CD4-positive, alpha-beta T cell treated with Interferon alpha-2 for 1 hour (primary cell): ENCODE measurements around the gene DNMT3B.
"Not testable (repeated sequence)": the region's sequence is repeated elsewhere in the genome, so short reads cannot be mapped to it uniquely, and the experiment has no call there.

Source experiments
- DNase-seq, 2 donors: peaks; one replicate each; pipeline ENCODE4 v3.0.0-alpha.2; 2020 to 2022

The DNMT3B gene

DNA sequence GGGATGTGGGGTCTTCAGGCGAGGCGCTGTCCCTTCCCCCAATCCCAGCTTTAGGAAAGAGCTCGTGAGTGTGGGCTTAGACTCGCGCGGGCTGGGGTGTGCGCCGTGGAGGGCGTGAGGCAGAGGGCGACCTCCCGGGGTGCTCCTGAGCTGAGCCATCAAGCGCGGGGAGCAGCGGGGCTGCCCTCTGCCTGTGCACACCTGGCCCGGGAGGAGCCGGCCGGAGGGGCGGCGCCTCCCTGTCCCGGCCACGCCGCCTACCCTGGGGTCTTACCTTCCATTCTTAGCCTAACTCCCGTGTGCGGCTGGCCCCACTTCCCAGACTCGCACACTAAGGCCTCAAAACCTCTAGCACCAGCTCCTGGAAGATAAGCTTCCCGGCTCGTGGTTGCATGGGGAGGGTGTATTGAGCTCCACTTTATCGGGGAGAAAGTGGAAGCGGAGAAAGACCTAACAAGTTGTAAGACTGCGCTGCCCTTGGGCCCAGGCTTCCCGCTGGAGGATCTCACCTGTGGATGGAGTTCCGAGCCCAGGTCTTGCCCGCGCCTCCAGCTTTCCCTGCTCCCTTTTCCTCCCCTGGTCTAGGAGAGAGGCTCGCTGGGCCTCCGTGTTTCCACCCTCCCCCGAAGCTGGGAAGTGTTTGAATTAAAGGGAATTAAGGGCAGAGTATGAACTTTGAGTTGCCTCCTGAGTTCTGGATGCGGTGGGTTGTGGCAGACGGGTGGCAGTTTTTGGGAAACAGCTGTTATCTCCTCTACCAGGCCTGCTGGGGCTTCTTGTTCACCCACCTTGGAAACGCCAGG is 1.2 kb downstream of the DNMT3B start:
- DNase-seq = no peak

DNA sequence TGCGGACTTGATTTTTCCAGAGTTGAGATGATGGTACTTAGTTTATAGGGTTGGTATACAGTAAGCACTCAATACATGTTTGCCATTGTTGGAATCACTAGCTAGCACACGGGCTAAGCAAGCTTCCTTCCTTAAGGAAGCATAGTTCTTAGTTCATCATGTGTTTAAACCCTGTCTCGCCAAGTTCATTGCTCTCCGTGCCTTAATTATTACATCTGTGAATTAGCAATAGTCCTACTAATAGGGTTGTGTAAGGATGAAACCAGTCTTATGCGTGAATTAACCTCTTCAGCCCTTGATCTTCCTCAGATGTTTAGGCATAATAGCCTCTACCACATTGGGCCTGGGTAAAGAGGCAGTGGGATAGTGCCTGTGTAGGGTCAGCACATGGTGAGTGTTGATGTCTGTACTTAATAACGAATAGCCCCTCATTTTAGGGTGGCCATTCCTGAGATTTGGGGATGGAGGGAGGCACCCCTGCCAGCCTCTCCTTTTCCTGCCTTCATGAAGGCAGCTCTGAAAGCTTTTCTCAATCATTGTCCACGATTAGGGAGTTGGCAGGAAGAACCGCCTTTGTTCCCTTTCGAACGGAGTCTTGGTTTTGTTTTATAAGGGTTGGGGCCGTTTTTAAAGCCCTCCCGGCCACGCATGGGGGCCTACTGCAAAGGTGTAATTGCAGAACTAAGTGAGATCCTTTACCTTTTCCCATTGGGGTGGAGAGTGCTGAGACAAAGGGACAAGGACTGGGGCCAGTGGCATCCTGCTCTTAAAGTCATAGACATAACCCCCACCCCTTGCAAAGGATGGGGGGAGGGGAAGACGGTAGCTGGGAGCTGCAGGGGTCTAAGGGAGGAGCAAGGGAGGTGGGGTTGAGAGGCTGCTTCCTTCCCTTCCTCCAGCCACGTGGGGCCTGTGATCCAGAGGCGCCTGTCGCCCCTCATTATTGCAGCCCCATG is 2.1 kb downstream of the DNMT3B start:
- DNase-seq = no peak

DNA sequence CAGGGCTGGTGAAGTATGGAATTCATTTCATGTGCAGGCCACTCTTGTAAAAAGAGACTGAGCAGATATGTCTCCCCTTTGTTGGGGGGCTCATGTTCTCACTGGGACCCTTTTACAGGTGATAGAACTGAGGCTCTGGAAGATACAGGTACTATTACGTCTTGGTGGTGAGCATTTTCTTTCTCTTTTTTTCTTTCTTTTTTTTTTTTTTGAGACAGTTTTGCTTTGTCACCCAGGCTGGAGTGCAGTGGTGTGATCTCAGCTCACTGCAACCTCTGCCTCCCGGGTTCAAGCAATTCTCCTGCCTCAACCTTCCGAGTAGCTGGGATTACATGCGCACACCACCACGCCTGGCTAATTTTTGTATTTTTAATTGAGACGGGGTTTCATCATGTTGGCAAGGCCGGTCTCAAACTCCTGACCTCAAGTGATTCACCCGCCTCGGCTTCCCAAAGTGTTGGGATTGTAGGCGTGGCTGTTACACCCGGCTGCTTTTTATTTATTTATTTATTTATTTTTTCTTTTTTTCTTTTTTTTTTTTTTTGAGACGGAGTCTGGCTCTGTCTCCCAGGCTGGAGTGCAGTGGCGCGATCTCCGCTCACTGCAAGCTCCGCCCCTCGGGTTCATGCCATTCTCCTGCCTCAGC is 3.2 kb downstream of the DNMT3B start:
- not testable (repeated sequence) for DNase-seq

DNA sequence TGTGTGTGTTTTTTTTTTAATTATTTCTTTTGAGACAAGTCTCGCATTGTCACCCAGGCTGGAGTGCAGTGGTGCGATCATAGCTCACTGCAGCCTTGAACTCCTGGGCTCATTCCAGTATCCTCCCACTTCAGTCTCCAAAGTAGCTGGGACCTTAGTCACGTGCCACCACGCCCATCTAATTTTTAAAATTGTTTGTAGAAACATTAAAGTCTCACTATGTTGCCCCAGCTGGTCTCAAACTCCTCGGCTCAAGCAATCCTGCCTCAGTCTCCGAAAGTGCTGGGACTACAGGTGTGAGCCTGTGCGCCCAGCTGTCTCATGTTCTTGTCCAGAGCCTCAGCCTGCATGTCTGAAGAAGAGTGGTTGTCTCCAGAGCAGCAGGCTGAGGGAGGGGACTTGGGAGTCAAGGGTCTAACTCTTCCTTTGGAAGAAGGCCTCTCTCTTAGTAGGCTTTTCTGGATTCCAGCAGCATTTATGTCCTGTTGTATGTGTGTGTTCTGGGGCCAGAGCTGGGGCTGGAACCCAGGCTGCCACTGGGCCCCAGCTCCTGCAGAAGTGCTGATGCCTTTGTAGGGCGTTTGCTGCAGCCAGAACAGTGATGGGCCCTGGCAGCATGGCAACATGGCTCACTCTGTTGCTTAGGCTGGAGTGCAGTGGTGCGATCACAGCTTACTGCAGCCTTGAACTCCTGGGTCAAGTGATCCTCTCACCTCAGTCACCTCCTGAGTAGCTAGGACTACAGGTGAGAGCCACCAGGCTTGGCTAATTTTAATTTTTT is 5.4 kb downstream of the DNMT3B start:
- DNase-seq = no peak

DNA sequence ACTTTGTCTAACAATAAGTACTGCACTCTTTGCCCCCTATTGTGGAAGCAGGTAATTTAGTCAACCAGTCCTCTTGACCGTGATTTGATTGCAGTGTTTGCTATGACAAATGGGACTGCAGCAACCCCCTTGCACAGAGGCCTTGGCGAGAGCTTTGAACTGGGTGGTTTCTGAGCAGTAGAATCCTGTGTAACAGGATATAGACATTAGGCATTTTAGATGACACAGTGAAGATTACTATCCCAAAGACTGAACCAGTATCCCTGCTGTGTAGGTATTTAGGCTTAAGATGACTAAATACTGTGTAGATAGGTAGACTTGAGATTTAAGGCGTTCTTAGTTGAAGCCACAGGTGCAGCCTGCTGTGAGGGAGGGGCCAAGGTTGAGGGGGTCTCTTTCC is 9.9 kb downstream of the DNMT3B start:
- no peak for DNase-seq

DNA sequence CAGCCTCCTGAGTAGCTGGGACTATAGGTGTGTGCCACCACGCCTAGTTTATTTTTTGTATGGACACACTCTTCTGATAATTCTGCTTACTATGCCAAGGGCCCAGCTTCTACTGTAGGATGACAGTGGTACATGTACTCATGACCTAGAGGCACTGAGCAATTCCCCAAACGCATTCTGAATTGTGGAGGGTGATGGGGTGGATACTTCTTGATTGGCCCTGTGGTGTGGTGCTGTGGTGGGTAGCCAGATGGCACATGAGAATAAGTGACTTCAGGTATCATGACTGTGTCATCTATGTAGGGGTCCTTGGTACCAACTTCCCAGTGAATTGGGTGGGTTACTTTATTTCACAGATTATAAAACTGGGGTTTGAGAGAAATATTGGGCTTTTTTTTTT is 11.0 kb downstream of the DNMT3B start:
- DNase-seq = no peak

DNA sequence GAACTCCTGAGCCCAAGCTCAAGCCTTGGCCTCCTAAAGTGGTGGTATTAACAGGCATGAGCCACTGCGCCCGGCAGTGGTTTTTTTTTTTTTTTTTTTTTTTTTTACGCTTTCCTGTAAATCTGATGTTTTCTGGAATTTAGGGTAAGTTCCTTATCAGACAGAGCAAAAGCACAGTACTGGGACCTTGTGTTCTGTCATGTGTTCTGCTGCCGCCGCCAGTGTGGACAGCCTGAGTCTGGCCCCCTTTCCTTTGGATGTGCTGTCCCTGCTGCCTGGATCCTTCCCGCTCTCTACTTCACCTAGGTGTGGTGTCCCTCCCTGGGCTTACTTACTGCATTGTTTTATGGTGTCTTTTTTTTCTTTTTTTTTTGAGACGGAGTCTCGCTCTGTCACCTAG is 11.7 kb downstream of the DNMT3B start:
- DNase-seq = no peak

DNA sequence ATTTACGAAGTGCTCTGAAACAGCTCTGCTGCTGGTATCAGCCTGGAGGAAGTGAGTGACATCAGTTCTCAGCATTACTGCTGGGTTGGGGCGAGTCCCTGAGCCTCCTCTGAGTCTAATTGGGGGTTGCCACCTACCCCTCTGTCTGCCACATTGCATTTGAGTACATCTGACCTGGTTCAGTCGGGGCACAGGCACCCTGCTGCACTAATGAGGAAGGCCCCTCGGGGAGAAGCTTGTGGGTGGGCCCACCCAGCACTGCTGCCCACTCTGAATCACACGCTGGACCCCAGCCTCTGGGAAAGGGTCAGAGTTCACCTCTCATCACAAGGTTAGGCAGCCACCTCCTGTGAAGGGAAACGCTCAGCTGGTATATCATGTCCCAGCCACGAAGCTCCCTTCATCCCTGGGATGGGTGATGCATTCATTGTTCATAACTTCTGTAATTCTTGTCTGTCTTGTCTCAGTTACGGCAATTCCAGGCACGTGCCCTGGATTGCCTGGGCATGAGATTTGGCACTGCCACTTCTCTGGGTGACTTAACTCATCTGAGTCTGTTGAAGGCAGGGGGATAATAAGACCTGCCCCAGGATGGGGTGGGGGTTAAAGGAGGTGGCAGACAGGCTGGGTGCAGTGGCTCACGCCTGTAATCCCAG is 13.3 kb downstream of the DNMT3B start:
- no peak for DNase-seq

DNA sequence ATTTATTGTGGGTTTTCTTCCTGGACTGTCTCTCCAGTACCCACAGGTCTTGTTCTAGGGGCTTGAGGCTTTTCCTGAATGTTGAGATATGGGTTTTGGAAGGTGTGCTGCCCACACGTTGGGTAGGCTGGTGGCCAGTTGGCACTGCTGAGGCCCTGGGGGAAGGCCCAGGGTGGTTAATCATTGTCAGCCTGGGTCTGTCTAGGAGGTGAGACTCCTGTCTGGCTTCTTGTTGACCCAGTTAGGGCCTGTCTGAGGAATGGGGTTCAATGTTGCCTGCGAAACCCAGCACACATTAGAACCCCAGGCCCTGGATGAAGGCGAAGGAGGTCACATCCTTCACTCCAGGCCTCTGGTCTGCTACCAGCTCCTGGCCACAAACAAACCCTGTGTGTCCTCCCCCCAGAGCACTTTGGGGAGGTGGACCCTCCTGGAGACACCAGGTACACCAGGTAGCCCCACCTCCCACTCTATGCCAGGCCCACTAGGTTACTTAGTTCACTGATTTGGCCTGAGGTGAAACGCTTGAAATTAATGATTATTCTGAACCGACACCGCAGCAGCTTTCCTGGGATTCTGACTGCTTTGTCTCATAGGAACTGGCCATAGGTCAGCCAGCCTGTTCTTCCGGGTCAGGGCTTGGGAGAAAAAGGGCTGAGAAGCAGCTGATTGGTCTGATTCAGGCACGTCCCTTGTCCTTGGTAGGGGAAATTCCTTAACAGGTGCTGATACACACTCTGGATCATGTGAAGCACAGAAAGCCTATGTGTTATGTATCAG is 15.2 kb downstream of the DNMT3B start:
- DNase-seq = no peak

DNA sequence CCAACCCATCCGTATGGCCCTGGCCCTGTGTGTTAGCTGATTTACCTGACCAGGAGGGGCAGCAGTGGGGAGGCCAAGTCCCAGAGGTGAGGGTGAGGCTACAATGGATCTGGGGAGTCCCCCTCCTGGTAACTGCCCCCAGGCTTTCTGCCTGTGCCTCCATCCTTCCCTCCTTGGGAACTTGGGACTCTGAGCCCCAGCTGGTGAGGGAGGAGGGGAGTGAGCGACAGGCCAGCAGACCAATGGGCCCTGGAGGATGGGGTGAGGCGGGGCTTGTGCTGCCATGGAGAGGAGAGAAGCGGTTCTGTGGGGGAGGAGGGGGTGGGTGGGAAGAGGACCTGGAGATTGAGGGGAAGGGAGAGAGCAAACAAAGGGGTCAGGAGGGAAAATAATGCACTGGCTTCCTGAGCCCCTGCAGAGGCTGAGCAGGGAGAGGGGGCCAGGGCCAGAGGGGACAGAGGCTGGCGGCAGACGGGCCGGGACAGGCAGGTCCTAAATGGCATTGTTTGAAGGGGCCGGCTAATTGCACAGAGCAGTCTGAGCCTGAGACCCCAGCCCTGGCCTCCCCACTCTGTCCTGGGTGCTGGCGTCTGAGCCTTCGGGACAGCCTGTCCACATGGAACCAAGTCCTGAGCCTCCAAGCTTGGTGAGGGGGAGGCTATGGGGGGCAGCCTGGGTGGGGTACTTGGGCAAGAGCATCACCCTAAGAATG is 17.5 kb downstream of the DNMT3B start:
- no peak for DNase-seq

DNA sequence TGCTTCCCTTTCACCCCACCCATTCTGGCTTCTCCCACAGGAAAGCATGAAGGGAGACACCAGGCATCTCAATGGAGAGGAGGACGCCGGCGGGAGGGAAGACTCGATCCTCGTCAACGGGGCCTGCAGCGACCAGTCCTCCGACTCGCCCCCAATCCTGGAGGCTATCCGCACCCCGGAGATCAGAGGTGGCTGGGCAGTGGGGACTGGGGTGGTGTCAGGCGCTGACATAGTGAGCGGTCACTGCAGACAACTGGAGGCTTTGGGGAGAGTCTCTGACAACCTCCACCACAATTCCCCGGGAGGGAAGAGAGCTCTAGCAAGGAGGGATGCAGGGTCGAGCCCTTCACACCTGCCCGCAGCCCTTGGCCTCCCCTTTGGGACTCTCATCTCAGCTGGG is 18.1 kb downstream of the DNMT3B start:
- no peak for DNase-seq

DNA sequence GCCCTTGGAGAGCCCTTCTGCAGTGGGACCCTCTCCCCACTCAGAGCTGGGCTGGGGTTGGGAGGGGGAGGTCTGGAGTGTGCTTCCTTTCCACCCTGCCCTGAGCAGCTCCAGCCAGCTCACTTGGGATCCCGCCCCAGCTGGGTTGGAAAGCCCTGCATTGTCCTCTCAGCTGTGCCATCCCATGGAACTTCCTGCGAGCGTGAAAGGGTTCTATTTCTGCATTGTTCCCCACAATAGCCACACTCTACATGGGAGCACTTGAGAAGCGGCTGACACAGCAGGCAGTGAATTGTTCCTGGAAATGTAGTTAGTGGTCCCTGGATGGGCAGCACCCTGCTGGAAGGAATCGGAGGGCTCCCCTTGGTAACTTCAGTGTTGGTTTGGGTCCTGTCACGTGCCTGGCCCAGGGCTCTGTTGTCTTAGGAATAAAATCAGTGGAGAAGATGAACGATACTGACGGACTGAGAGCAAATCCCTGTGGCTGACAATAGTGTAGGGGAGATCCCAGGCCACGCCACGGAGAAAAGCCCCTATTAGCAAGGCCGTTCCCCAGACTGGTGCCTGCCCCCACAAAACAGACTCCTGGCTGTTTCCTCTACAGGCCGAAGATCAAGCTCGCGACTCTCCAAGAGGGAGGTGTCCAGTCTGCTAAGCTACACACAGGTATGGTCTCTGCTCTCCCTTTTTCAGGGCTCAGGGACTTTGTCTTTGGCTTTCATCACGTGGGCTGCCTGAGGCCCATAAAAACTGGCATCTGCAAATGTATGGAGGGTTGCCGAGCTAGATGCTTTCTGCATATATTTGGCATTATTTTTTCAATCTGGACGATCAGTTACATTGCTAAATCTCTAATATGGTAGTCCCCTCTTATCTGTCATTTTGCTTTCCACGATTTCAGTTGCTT is 18.8 kb downstream of the DNMT3B start:
- DNase-seq = no peak

DNA sequence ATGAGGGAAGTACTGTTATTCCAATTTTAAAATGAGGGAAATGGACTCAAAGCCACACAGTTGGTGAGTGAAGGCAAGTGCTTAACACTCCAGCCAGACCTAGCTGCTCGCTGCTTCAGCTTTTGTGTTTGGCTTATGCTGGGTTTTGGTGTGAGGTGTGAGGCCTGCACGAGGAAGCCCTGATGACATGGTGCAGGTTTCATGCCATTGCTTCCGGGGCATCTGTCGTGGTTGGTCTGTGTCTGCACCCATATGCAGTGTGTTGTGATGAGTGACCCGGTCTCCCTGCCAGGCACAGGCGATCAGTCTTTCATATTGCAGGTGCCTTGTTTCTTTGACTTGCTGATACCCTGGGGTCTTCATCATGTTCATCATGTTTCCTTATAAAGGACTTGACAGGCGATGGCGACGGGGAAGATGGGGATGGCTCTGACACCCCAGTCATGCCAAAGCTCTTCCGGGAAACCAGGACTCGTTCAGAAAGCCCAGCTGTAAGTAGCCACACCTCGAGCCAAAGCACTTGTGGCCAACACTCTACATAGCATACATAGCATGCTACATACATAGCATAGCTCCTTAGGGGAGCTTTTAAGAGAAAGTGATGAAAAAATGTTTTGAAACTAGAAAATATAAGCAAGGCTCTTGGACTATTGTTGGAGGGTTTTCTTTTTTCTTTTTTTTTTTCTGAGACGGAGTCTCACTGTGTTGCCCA is 22.3 kb downstream of the DNMT3B start:
- DNase-seq = no peak

DNA sequence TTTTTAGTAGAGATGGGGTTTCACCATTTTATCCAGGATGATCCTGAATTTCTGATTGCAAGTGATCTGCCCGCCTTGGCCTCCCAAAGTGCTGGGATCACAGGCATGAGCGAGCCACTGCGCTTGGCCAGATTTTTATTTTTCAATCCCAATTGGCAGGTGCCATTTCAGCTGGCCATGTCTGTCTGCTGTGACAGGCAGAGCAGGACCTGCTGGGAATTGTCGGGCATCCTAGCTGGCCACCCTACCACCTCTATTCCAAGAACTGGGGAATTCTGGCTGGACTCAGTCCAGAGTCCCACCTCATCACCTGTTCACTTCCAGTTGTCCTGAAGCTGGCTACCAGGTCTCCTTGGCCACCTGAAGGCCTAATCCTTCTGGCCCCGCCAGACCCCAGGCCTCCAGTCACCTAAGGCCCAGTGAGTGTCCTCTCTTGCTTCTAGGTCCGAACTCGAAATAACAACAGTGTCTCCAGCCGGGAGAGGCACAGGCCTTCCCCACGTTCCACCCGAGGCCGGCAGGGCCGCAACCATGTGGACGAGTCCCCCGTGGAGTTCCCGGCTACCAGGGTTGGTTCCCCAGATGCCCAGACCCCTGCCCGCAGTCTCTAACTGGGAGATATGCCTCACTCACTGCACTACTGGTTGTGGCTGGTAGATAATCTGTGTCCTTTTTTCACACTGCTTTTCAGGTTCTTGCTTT is 24.0 kb downstream of the DNMT3B start:
- DNase-seq = no peak

DNA sequence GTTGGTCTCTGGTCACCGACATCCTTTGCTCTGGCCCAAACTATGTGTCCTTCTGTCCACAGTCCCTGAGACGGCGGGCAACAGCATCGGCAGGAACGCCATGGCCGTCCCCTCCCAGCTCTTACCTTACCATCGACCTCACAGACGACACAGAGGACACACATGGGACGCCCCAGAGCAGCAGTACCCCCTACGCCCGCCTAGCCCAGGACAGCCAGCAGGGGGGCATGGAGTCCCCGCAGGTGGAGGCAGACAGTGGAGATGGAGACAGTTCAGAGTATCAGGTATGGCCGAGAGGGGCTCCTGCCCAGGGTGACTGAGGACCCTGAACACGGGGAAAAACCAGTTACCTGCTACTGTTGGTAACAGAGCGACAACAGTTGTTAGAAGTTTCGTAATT is 25.0 kb downstream of the DNMT3B start:
- DNase-seq = no peak

DNA sequence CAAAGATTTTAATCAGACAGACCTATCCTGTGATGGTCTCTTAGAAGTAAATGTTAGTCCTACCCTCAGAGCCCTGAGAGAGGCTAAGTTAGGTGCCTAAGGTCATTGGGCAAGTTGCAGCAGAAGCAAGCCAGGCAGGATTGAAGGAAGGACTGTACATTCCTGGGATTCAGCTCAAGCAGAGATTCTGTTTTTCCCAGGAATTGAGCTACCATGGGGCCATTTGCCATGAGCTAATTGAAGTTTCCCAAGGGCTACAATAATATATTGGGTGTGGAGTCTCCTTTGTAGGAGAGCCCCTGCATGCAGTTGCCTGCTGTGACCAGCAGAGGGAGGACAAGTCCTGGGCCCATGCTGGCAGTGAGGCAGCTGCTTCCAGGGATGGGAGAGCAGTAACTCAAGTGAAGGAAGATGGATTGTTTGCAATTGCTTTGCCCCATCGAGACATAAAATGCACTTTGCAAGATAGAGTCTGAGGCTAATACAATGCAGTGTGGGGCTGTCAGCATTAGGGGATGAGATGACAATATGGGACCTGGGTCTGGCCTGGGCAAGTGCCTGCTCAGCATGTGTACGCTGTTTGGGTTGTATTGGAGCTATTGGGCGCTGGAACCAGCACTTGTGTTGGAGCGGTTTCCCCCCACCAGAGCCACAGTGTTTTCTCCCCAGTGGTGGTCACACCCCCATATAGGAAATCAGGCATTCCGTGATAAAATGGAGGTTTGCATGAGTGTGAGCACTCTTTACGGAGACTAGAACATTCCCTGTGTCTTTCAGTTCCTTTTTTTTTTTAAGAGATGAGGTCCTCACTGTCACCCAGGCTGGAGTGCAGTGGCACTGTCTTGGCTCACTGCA is 27.9 kb downstream of the DNMT3B start:
- peak; percentile 68 to 79 for DNase-seq

DNA sequence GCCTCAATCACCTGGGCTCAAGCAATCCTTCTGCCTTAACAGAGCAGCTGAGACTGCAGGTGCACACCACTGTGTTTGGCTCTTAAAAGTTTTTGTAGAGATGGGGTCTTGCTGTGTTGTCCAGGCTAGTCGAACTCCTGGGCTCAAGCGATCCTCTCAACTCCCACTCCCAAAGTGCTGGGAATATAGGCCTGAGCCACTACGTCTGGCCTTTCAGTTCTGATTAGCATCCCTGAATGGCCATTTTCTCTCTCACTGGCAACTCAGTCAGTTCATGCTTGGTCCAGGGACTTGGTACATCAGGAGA is 28.5 kb downstream of the DNMT3B start:
- DNase-seq = no peak
